HG03571 (cell line): ENCODE results near the gene ETS1.
A peak's percentile ranks its signal among the peaks of the same experiment; 100 is the strongest.

Experiments used
- ATAC-seq: cut with Tn5 transposase; IDR thresholded peaks from one replicate; pipeline ENCODE4 v1.9.1; 2021; ENCODE audit not compliant: unreplicated experiment

Gene ETS1

DNA sequence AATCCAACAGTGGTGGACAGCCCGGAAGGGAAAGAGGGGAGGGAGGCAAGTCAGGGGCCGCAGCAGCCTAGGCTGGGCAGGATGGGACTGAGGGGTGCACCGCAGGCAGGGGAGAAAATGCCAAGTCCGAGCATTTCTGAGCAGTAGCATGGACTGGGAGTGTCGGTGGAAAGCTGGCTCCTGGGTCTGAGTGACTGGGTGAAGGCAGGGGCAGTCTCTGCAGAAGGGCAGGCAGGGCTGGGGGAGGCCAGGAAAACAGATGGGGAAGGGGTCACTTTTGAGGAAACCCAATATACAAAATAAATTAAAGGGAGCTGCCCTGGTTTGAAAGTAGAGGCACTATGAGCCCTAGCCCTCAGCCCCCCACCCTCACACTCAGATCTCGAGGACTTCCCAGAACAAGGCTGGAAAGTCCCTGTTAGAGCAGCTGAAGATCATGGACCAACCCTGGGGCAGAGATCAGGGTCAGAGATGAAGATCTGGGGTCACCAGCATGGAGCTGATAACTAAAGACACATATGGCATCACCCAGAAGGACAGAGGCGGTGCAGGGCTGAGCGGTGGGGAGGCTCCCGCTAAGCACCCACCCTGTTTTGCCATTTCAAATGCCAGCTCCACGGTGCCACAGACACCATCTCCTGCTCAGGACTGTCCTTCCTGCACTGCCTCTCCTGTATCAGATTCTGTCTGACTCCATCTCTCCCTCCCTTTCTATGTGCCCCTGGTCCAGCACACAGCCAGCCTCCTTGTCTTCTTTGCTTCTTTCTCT lies 32.4 kb upstream of the ETS1 start:
- ATAC-seq = no peak

DNA sequence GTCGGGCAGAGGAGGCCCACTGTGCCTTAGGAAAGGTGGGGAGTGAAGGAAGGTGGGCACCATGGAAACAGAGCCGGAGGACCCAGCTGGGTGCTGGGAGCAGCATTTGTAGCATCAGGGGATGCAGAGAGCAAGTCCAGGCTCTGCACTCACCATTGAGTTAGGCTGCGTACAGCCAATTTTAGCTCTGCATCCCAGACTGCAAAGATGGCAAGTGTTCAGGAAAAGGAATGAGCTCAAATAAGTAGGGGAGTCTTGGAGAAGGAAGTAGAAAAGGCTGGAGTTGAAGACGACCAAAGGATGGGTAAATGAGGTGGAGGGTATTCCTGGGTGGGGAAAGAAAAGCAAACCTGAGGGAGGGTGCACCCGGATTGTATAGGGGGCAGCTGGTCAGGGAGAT lies 31.6 kb upstream of the ETS1 start:
- ATAC-seq = no peak

GRCh38 chr11:128618603-128619002 lies 31.2 kb upstream of the ETS1 start:
- ATAC-seq = no peak

- no peak for ATAC-seq
These were observed 28.8 kb upstream of the ETS1 start for GRCh38 chr11:128616161-128616560.

- no peak for ATAC-seq
These were observed 28.3 kb upstream of the ETS1 start for GRCh38 chr11:128615612-128616011.

- no peak for ATAC-seq
These were observed 27.7 kb upstream of the ETS1 start for GRCh38 chr11:128615076-128615475.

- no peak for ATAC-seq
These were observed 26.7 kb upstream of the ETS1 start for GRCh38 chr11:128614026-128614425.

DNA sequence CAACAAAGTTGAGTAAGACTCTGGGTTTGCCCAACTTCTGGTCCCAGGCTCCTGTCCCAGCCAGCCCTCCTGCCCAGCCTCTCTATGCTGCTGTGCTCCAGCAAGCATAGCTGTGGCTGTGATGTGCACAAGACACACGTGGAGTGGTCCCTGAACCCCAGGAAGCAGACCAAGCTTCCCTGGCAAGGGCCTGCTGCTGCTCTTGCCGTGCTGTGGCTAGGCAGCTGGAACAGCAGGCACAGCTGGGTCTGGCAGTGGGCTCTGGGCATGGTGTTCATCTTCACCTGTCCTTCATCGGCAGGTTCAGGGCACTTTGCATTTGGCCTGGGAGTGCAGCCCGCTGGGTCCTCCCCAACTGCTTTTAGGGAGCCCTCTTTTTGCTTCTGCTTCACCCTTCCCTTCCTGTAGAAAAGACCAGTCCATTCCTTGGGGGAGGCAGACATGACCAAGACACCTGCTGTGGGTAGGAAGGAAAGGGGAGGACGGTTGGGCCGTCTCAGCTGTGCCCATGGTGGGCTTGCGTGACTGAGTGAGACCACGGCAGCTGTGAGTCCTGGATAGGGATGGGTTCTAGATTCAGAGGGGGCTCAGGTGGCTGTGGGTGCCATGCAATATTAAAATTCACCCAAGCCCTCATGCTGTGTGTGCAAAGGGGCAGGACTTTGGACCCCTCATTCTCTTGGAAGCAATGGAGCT lies 26.1 kb upstream of the ETS1 start:
- no peak for ATAC-seq

- ATAC-seq = peak; percentile 93
These were observed 23.6 kb upstream of the ETS1 start for GRCh38 chr11:128610721-128611617.

- ATAC-seq = no peak
These were observed 22.4 kb upstream of the ETS1 start for GRCh38 chr11:128609785-128610184.

- no peak for ATAC-seq
These were observed 21.5 kb upstream of the ETS1 start for GRCh38 chr11:128608746-128609407.

DNA sequence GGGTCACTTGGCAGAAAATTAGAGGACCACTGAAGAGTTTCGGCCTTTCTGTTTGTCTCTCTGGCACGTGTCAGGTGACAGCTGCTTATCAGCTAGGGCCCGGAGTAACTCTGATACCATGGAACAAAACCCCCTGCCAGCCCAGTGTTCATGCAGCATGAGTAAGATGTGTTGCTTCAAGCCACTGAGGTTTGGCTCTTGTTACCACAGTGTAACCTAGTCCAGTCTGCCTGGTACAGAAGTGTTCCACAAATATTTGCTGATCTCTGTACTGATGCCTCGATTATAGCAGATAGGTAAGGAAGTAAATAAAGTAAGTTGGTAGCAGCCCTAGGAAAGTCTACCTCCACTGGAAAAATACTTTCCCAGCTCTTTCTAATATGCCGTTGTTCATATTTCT lies 20.5 kb upstream of the ETS1 start:
- no peak for ATAC-seq

DNA sequence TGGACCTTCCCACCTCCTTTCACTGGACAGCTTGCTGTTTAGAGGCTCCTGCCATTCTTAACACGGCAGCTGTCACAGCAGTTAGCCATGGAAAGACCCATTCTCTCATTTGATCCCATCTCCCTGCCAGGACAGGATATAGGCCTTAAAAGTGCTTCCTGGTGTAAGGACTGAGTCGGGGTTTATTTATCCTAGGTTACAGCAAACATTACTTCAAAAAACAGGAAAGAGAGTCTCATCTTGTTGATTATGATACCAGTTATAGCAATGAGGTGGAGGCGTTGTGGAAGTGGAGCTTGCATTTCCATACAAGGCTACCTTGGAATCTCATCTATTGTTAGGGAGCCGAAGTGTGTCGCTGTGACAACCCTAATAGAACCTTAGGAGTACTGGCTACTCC lies 17.4 kb upstream of the ETS1 start:
- ATAC-seq = no peak

- ATAC-seq = no peak
These were observed 16.5 kb upstream of the ETS1 start for GRCh38 chr11:128603752-128604414.

DNA sequence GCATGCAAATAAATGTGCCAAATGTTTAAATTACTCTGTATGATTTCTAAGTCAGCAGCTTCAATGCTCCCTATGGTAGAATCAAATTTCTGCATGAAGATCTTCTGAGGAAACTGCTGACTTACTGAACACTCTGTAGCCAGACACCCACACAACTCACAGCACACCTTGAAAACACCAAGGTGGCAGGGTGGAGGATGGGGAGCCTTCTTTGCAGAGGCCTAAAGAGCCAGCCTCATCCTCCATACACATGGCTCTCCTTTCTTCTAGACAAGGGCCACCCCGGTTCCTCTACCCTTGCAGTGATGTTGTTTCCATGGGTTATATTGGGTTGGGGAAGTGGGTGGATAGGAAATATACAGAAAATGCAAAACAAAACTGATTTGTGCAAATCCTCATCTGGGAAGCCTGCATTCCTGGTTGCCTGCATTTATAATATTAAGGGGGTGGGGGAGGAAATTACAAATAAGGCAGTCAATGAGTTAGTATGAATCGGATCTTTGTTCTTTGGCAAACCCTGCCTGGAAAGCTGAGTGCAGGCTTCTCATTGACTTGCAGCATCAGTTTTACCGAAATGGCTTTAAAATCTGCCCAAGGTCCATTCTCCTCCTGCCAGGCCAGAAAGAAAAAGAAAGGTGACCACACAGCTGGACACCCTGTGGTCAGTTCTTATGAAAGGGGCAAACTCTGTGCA lies 15.8 kb upstream of the ETS1 start:
- ATAC-seq = no peak

GRCh38 chr11:128599729-128600128 lies 12.4 kb upstream of the ETS1 start:
- no peak for ATAC-seq

- ATAC-seq = no peak
These were observed 11.3 kb upstream of the ETS1 start for GRCh38 chr11:128598506-128599150.

- ATAC-seq = no peak
These were observed 10.7 kb upstream of the ETS1 start for GRCh38 chr11:128598096-128598495.

DNA sequence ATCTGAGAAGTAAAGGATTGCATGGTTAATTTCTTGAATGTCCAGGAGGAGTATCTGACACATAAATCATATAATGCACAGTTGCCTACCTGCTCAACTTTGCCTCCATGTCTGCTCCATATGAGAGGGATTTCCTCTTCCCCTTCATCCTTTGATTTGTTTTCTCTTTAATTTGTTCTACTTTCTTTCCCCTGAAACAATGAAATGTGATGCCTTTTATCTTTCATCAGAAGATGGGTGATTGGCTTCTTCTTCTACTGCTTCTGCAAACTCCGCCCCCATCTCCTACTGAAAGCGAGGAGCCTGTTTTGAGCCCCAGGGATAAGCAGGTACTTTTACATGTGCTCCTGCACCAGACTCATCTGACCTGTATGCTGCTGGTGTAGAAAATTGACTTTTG lies 9.9 kb upstream of the ETS1 start:
- no peak for ATAC-seq
